ENCODE data around the gene PLCXD3. TPM values are rescaled to one million over a fixed set of nuclear protein-coding genes. Genes with fewer than 3 reads are reported as not detected.

PLCXD3 gene
- total and polyA plus RNA-seq, 2 of the 4 experiments (the other 2 are of a cell fraction), result under 0.01 to 0.02 TPM

GRCh38 chr5:41418220-41419031, 92.0 kb downstream of the PLCXD3 start:
- H2AK5ac ChIP-seq (ENCODE audit: low read depth, low read length), result no peak overlapping the region
- no peak overlapping the region for H3K4me3 ChIP-seq (ENCODE audit: insufficient read depth, low read depth, low read length)
- no peak overlapping the region for H4K8ac ChIP-seq (ENCODE audit: low read depth in 2 of 2, low read length in 2 of 2)
- no TSS peak for BruUV-seq (replicated peaks)
- no peaks in the 10 kb centered on the region for H4K20me1 ChIP-seq (ENCODE audit: insufficient read depth, low read length)
- DNase-seq (peak; percentile 72), ATAC-seq (ENCODE audit: low read depth) (peak; percentile 82)
- 0 out of 2 replicates have a peak overlapping the region, but pooled peaks have one; percentile 10 for H4K91ac ChIP-seq (ENCODE audit: insufficient read depth, low read depth, low read length)
- peaks cover 2% of the 10 kb centered on the region for H3K4me1 ChIP-seq (ENCODE audit: control insufficient read depth, insufficient read depth, low read length)
- H2AFZ ChIP-seq (replicated peaks; ENCODE audit: low read length, poor library complexity), result no peak overlapping the region
- H2BK20ac ChIP-seq (ENCODE audit: low read depth, low read length), result 0 out of 2 replicates have a peak overlapping the region, but pooled peaks have one; percentile 15
- no peak overlapping the region for H2AK9ac ChIP-seq (replicated peaks; ENCODE audit: low read depth, low read length, poor library complexity)
- no peaks in the 10 kb centered on the region for H3K36me3 ChIP-seq (ENCODE audit: control insufficient read depth, insufficient read depth, low read length)
- H3K4ac ChIP-seq (ENCODE audit: low read depth, low read length), result no peak overlapping the region
- no peaks in the 10 kb centered on the region for H3K9me1 ChIP-seq (ENCODE audit: insufficient read depth, low read length)
- in situ Hi-C loops (cut with MboI; ENCODE audit: low sequenced_read_pairs), result no loop called here
- dilution Hi-C loops (cut with HindIII; ENCODE audit: low sequenced_read_pairs, unreplicated experiment), result no loop called here
- CTCF ChIA-PET, result interaction anchor here (0.6 kb wide), 1 partner anchor 86 kb away, joined by 3 read pairs; no protein-coding TSS in a partner anchor
- no CpG with 5 or more reads among the region's 2 CpGs for WGBS, 2 experiments (ENCODE audit: extremely low coverage in 2 of 2, insufficient read length in 1 of 2)
- no peak overlapping the region; the same call in 1 of the 2 replicates for H3K56ac ChIP-seq (ENCODE audit: extremely low read depth, insufficient read depth, low read length)
- no peaks in the 10 kb centered on the region for H3K79me1 ChIP-seq (ENCODE audit: low read depth in 1 of 2, low read length in 2 of 2)
- H2BK5ac ChIP-seq (ENCODE audit: low read depth, low read length, poor library complexity, severe bottlenecking), result no peak overlapping the region
- TF ChIP-seq, protein P1, sequence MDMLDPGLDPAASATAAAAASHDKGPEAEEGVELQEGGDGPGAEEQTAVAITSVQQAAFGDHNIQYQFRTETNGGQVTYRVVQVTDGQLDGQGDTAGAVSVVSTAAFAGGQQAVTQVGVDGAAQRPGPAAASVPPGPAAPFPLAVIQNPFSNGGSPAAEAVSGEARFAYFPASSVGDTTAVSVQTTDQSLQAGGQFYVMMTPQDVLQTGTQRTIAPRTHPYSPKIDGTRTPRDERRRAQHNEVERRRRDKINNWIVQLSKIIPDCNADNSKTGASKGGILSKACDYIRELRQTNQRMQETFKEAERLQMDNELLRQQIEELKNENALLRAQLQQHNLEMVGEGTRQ (IDR thresholded peaks at IDR 0.05; ENCODE audit: low read depth, low read length), result no peak
- TF ChIP-seq CEBPB (IDR thresholded peaks at IDR 0.05; ENCODE audit: low read depth, low read length), result no peak
- TF ChIP-seq FOS (IDR thresholded peaks at IDR 0.05; ENCODE audit: low read depth, low read length), result no peak
- TF ChIP-seq MXI1 (IDR thresholded peaks at IDR 0.05; ENCODE audit: borderline replicate concordance, low read depth, low read length), result no peak
- no peak for TF ChIP-seq POLR2A (IDR thresholded peaks at IDR 0.05; ENCODE audit: low read depth, low read length)
- H3K18ac ChIP-seq (ENCODE audit: low read depth, low read length), result peak overlapping the region; percentile 20; the same call in 1 of the 2 replicates
- H2BK120ac ChIP-seq (ENCODE audit: low read depth, low read length), result no peak overlapping the region; the same call in 1 of the 2 replicates
- POLR2A ChIA-PET (ENCODE audit: unreplicated experiment), result no interaction called here
- no peaks in the 10 kb centered on the region for H3K9me3 ChIP-seq (ENCODE audit: control insufficient read depth, insufficient read depth, low read length)
- H3K27ac ChIP-seq (ENCODE audit: insufficient read depth, low read length), result no peak overlapping the region
- no peak overlapping the region for H3K23ac ChIP-seq (ENCODE audit: low read depth, low read length)
- peak overlapping the region; percentile 10; the same call in 1 of the 3 replicates for H2BK15ac ChIP-seq (ENCODE audit: low read depth, low read length)
- H3K9ac ChIP-seq (ENCODE audit: low read depth, low read length), result no peak overlapping the region
- H3K14ac ChIP-seq (replicated peaks; ENCODE audit: low read depth, low read length), result 0 out of 2 replicates have a peak overlapping the region, but pooled peaks have one; percentile 5
- no peaks in the 10 kb centered on the region for H3K27me3 ChIP-seq (ENCODE audit: control insufficient read depth, insufficient read depth, low read length)
- 0 out of 2 replicates have a peak overlapping the region, but pooled peaks have one; percentile 14 for H3K4me2 ChIP-seq (ENCODE audit: low read depth, low read length)
- intact Hi-C loops (cut with micrococcal nuclease), result loop anchor here (5.0 kb wide), 1 partner anchor 434 kb away; no protein-coding TSS in a partner anchor
- H4K5ac ChIP-seq (ENCODE audit: low read depth, low read length), result no peak overlapping the region

Measured in IMR-90 (cell line).